GM19043 (cell line): ENCODE data around the gene KCTD10.
A peak's percentile ranks its signal among the peaks of the same experiment; 100 is the strongest.
"Not testable (repeated sequence)": the region's sequence is repeated elsewhere in the genome, so short reads cannot be mapped to it uniquely, and the experiment has no call there.

Experiments
- ATAC-seq: cut with Tn5 transposase; IDR thresholded peaks from one replicate; pipeline ENCODE4 v1.9.1; 2021; ENCODE audit warnings: low read depth; ENCODE audit not compliant: unreplicated experiment

KCTD10 gene

GRCh38 chr12:109428037-109428629 is 49.0 kb downstream of the KCTD10 start:
- ATAC-seq: peak; percentile 79

DNA sequence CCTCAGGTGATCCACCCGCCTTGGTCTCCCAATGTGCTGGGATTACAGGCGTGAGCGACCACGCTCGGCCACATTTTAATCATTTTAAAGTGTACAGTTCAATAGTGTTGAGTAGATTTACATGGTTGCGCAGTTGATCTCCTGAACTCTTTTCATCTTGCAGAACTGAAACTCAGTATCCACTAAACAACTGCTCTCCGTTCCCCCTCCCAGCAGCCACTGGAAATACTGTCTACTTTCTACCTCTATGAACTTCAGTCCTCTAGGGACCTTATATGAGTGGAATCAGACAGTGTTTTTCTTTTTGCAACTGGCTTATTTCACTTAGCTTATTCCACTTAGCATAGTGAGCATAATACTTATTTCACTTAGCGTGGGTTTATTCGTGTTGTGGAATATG is 53.7 kb downstream of the KCTD10 start:
- no peak for ATAC-seq

DNA sequence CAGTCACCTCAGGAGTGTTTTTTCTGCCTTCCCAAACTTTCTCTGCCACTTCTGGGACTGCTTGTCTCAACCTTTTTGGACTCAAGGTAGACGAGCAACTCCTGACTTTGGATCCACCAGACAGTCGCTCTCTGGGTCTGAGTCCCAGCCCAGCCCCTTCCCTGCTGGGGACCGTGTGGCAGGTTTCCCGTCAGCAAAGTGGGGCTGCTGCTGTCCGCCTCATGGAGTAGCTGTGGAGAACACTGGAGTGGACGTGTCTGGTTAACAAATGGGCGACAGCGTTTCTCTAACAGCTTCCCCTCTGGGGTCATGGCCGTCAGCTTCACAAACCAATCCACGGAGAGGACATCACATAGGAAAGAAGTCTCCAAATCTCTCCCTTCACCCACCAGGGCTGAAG is 54.8 kb downstream of the KCTD10 start:
- ATAC-seq: no peak

DNA sequence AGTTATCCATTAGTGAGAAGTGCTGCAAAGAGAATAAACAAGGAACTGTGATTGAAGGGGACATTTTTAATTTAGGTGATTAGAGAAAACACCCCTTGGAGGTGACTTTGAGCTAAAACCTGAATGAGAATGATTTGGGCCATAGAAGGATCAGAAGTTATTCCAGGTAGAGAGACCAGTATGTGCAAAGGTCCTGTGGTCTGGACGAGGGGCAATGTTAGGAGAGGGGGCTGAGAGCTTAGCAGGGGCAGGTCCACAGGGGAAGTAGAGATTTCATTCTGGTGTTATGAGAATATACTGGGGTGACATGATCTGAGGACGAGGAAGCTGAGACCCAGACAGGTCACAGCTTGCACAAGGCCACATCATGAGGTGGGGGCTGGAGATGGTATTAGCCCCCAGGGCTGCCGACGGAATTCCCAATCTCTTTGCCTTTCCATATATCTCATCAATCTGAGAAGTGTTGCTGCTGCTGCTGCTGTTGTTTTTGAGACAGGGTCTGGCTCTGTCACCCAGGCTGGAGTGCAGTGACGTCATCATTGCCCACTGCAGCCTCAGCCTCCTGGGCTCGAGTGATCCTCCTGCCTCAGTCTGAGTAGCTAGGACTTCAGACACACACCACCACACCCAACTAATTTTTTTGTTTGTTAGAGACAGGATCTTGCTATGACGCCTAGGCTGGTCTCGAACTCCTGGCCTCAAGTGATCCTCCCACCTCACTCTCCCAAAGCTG is 55.6 kb downstream of the KCTD10 start:
- ATAC-seq: no peak

DNA sequence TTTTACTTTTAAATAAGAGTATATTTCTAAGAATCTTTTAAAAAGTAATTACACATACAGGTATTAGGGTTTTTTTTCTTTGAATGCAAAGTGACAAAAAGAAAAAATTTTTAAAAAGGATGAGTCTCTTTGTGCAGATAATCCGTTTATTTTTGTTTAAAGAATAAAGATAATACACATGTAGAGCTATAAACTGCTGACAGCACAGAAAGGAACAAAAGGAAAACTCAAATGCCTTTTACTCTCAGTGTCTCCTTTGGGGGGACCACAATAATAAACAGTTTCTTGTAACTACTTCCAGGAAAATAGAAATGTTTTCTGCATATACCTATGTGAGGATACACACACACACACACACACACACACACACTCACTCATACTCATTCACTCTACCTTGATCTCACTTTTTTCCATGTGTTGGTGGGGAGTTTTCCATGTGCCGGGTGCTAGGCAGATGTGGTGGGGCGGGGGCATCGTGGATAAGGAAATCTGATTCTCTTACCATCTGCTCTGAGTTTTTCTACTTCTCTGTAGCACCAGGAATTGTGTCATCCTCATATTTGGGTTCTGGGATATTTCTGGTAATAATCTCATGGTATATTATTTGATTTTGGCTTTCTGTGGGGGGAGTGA is 58.1 kb downstream of the KCTD10 start:
- ATAC-seq: no peak

DNA sequence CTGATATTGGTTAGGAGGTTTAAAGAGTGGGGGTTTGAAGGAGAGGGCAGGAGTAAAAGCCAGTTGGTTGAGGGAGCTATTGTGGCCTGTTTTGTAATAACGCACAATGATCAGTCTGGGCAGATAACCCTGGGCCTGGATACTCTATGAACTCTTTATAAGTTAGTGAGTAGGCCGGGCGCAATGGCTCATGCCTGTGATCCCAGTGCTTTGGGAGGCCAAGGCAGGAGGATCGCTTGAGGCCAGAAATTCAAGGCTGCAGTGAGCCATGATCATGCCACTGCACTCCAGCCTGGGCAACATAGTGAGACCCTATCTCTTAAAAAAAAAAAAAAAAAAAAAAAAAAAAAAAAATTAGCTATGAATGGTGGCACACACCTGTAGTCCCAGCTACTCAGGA is 71.0 kb downstream of the KCTD10 start:
- ATAC-seq: not testable (repeated sequence)

DNA sequence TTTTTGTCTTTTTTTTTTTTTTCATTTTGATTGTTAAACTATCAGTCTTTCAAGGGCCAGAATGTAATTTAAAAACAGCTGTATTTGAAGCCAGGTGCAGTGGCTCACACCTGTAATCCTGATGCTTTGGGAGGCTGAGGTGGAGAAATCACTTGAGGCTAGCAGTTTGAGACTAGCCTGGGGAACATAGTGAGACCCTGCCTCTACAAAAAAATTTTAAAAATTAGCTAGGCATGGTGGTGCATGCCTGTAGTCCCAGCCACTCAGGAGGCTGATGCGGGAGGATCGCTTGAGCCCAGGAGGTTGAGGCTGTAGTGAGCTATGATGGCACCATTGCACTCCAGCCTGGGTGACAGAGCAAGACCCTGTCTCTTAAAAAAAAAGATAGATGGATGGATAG is 72.3 kb downstream of the KCTD10 start:
- not testable (repeated sequence) for ATAC-seq
